Naive thymus-derived CD4-positive, alpha-beta T cell (primary cell): Measurements from ENCODE around the gene ITPR2. TPM values are rescaled to one million over a fixed set of nuclear protein-coding genes. Genes with fewer than 3 reads are reported as not detected.

Experiments used
- ATAC-seq: fragments of 150-1000 bp; cut with Tn5 transposase; 2 replicates; pipeline ENCODE4 v1.10.0; 2021; ENCODE audit warnings: mild to moderate bottlenecking, moderate library complexity
- CTCF ChIA-PET: fragments of 350-600 bp; sonication (Branson Sonifier 250); formaldehyde crosslinking; loops from one replicate; lab custom pipeline; 2021; ENCODE audit warnings: antibody characterized with exemption; lab: Charles Lee
- POLR2A ChIA-PET: fragments of 350-600 bp; sonication (Branson Sonifier 250); formaldehyde crosslinking; loops from one replicate; lab custom pipeline; 2021; ENCODE audit warnings: antibody characterized with exemption, inconsistent platforms; lab: Charles Lee
- DNase-seq, 9 donors: peaks; one replicate each; pipeline versions ENCODE4 v3.0.0 to v3.0.0-alpha.2; 2020 to 2022; ENCODE audit warnings: mixed read lengths in 1 of 9
- H3K27ac ChIP-seq: one replicate; pipeline ENCODE4 v1.7.0; 2013; ENCODE audit warnings: mild to moderate bottlenecking, low read depth, low read length, moderate library complexity
- H3K27me3 ChIP-seq, 2 donors: one replicate each; pipeline ENCODE4 v1.7.0; 2013; ENCODE audit warnings: low read length in 2 of 2, mild to moderate bottlenecking in 2 of 2, moderate library complexity in 2 of 2; ENCODE audit not compliant: control insufficient read depth in 2 of 2, insufficient read depth in 2 of 2
- H3K36me3 ChIP-seq, 3 experiments: 1 replicate in 2 of 3; 2 replicates in 1 of 3; pipeline ENCODE4 v1.7.0; 2013; ENCODE audit warnings: low read length in 3 of 3, mild to moderate bottlenecking in 3 of 3, moderate library complexity in 1 of 3; ENCODE audit not compliant: insufficient read depth in 3 of 3, control insufficient read depth in 2 of 3
- H3K4me1 ChIP-seq, 2 donors: one replicate each; pipeline ENCODE4 v1.7.0; 2013; ENCODE audit warnings: low read length in 2 of 2, mild to moderate bottlenecking in 2 of 2, moderate library complexity in 1 of 2; ENCODE audit not compliant: control insufficient read depth in 2 of 2, insufficient read depth in 2 of 2
- H3K4me3 ChIP-seq: 2 replicates; pipeline ENCODE4 v1.7.0; 2013; ENCODE audit warnings: mild to moderate bottlenecking, low read length
- H3K9me3 ChIP-seq, 3 experiments: 1 replicate in 2 of 3; 2 replicates in 1 of 3; pipeline ENCODE4 v1.7.0; 2013; ENCODE audit warnings: low read length in 3 of 3; ENCODE audit not compliant: control insufficient read depth in 2 of 3
- H3K27ac Mint-ChIP-seq, 9 donors: one replicate each; pipeline ENCODE4 v1.8.0; 2020 to 2022; ENCODE audit warnings: mixed read lengths in 9 of 9, mild to moderate bottlenecking in 8 of 9, moderate library complexity in 5 of 9, inconsistent platforms in 2 of 9
- H3K27me3 Mint-ChIP-seq, 5 donors: one replicate each; pipeline ENCODE4 v1.8.0; 2021 to 2022; ENCODE audit warnings: mixed read lengths in 5 of 5, mild to moderate bottlenecking in 1 of 5
- H3K36me3 Mint-ChIP-seq, 5 donors: one replicate each; pipeline ENCODE4 v1.8.0; 2020 to 2022; ENCODE audit warnings: mixed read lengths in 5 of 5, mild to moderate bottlenecking in 3 of 5, inconsistent platforms in 1 of 5
- H3K4me1 Mint-ChIP-seq, 7 donors: one replicate each; pipeline ENCODE4 v1.8.0; 2020 to 2022; ENCODE audit warnings: mixed read lengths in 7 of 7, mild to moderate bottlenecking in 3 of 7, inconsistent platforms in 1 of 7
- H3K4me3 Mint-ChIP-seq, 10 donors: one replicate each; pipeline ENCODE4 v1.8.0; 2020 to 2022; ENCODE audit warnings: mild to moderate bottlenecking in 10 of 10, mixed read lengths in 10 of 10, moderate library complexity in 6 of 10, inconsistent platforms in 2 of 10
- H3K9me3 Mint-ChIP-seq, 11 donors: one replicate each; pipeline ENCODE4 v1.8.0; 2020 to 2022; ENCODE audit warnings: mixed read lengths in 11 of 11, mild to moderate bottlenecking in 4 of 11, inconsistent platforms in 1 of 11, moderate library complexity in 1 of 11
- intact Hi-C, 2 donors: fragments of 100-400 bp; cut with micrococcal nuclease; formaldehyde crosslinking; loops; one replicate each; pipeline ENCODE4 v1.15.1; 2023
- polyA plus RNA-seq, 2 donors: library from polyadenylated mRNA; unstranded; fragments of 300-500 nt; fragmentation: Illumina TruSeq; gene quantifications; one replicate each; pipeline ENCODE4 v1.2.3, GENCODE V29; 2021
- total RNA-seq, 6 experiments: library from RNA in 5 of 6; stranded (reverse) in 5 of 6; gene quantifications; 1 replicate in 5 of 6; 2 replicates in 1 of 6; pipeline ENCODE4 v1.2.3 and lab custom pipeline; 2021 to 2026

The ITPR2 gene
- total and polyA plus RNA-seq, 7 experiments from 2014 or later: 11.3 to 71.5 (median 51.4) TPM

DNA sequence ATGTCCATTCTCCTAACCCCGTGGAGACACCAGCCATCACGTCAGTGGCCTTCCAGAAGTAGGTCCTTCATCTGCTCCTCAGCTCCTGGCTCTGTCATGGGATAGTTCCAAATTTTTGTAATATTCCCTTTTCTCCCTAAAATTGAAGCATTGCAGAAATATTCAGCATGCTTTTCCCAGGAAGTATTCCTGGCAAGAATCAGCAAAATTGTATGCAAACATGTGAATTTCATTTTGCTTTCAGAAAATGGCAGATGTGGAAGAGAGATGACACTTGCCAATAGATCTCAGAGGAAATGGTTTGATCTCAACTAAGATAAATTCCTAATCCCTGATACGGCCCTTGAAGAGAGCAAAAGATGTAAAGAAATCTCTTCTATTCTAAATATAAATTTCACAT lies 298.9 kb downstream of the ITPR2 start:
- Histone ChIP-seq H3K4me1 (no peaks in the 10 kb centered on the region), H3K27me3 (no peaks in the 10 kb centered on the region), H3K36me3 (peaks cover 0 to 5% (median 0%) of the 10 kb centered on the region in 3 experiments), H3K9me3 (no peaks in the 10 kb centered on the region), H3K27ac (no peak overlapping the region), H3K4me3 (no peak overlapping the region)
- CTCF ChIA-PET: no interaction called here
- POLR2A ChIA-PET: no interaction called here
- intact Hi-C loops: no loop called here
- Mint-ChIP-seq H3K27ac (no peak overlapping the region), H3K36me3 (peaks cover 15 to 73% (median 61%) of the 10 kb centered on the region in 5 donors), H3K27me3 (no peaks in the 10 kb centered on the region), H3K9me3 (peaks cover 0 to 9% (median 5%) of the 10 kb centered on the region in 11 donors), H3K4me3 (no peak overlapping the region), H3K4me1 (peaks cover 0 to 3% (median 0%) of the 10 kb centered on the region in 7 donors)
- ATAC-seq: no peak
- DNase-seq: no peak

DNA sequence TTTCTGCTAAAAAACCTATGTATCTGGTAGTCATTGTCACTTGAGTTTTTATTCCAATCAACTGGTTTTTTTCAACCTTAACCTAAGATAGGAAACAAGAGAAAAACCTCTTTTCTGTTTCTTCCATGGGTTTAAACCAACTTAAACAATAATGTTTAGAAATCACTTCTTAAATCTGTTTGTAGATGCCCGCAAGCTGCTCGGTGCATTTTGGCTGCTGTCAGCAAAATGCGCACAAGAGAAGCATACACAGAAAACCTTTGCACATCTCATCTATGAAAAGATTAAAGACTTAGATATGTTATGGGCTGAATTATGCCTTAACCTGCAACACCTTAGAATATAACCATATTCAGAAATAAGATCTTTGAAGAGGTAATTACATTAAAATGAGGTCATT lies 299.8 kb downstream of the ITPR2 start:
- ChIA-PET POLR2A (no interaction called here), CTCF (no interaction called here)
- Histone ChIP-seq H3K36me3 (peaks cover 0 to 10% (median 0%) of the 10 kb centered on the region in 3 experiments), H3K27ac (no peak overlapping the region), H3K27me3 (no peaks in the 10 kb centered on the region), H3K4me1 (no peaks in the 10 kb centered on the region), H3K9me3 (no peaks in the 10 kb centered on the region), H3K4me3 (no peak overlapping the region)
- Mint-ChIP-seq H3K4me1 (peaks cover 0 to 3% (median 0%) of the 10 kb centered on the region in 7 donors), H3K27me3 (no peaks in the 10 kb centered on the region), H3K36me3 (peaks cover 19 to 76% (median 64%) of the 10 kb centered on the region in 5 donors), H3K4me3 (no peak overlapping the region), H3K27ac (no peak overlapping the region), H3K9me3 (peaks cover 3 to 18% (median 10%) of the 10 kb centered on the region in 11 donors)
- DNase-seq (no peak), ATAC-seq (no peak)
- intact Hi-C loops: no loop called here

DNA sequence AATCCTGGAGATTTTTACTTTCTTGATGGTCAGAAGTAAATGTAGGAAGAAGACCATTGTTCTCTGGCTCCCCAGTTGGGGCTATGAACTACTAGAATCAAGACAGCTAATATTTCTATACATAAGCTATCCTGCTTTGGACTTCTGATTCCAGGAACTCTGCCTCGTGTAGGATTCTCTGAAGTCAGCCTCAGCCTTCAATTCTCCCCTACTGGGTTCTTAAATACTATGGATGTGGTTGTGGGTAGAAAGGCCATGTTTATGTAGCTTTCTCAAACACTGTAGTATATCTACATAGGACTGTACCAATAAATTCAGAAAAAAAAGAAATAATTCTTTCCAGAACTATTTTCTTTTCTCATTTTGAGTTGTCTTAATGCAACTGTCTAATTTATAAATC lies 302.5 kb downstream of the ITPR2 start:
- CTCF ChIA-PET: no interaction called here
- H3K27me3 ChIP-seq: no peaks in the 10 kb centered on the region
- H3K4me3 ChIP-seq: no peak overlapping the region
- Mint-ChIP-seq H3K4me3 (no peak overlapping the region), H3K27me3 (no peaks in the 10 kb centered on the region), H3K36me3 (peaks cover 25 to 73% (median 67%) of the 10 kb centered on the region in 5 donors), H3K4me1 (peaks cover 0 to 2% (median 0%) of the 10 kb centered on the region in 7 donors), H3K9me3 (peaks cover 11 to 38% (median 20%) of the 10 kb centered on the region in 11 donors), H3K27ac (no peak overlapping the region)
- POLR2A ChIA-PET: no interaction called here
- H3K4me1 ChIP-seq: no peaks in the 10 kb centered on the region
- H3K27ac ChIP-seq: no peak overlapping the region
- intact Hi-C loops: no loop called here
- peaks cover 0 to 8% (median 0%) of the 10 kb centered on the region in 3 experiments for H3K36me3 ChIP-seq
- DNase-seq (no peak), ATAC-seq (no peak)
- H3K9me3 ChIP-seq: peaks cover 0 to 9% (median 3%) of the 10 kb centered on the region in 3 experiments

DNA sequence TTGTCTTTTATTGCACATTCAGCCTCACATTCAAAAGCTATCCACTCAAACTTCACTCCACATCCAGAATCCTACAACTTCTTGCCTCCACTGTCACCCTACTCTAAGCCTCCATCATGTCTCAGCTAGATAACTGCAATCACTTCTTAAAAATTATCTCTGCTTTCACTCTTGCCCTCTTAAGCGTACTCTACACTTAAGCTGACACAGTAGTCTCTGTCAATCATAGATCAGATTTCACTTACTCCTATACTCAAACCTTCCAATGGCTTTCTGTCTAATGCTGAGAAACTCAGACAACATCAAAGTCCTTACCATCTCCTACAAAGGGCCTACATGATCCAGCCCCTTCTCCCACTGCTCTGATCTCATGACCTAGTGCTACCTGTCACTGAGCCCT lies 304.1 kb downstream of the ITPR2 start:
- DNase-seq: no peak
- CTCF ChIA-PET: no interaction called here
- intact Hi-C loops: loop anchor here in 1 of 2 donors (10.0 kb wide), 1 partner anchor 414 kb away; no protein-coding TSS in a partner anchor
- ATAC-seq: no peak
- POLR2A ChIA-PET: no interaction called here
- Histone ChIP-seq H3K36me3 (peaks cover 0 to 8% (median 0%) of the 10 kb centered on the region in 3 experiments), H3K4me3 (no peak overlapping the region), H3K4me1 (no peaks in the 10 kb centered on the region), H3K9me3 (peaks cover 0 to 9% (median 3%) of the 10 kb centered on the region in 3 experiments), H3K27ac (no peak overlapping the region), H3K27me3 (no peaks in the 10 kb centered on the region)
- Mint-ChIP-seq H3K27ac (peak overlapping the region in 1 of 9 donors; percentile 43), H3K9me3 (peaks cover 12 to 45% (median 21%) of the 10 kb centered on the region in 11 donors), H3K27me3 (no peaks in the 10 kb centered on the region), H3K36me3 (peaks cover 28 to 74% (median 62%) of the 10 kb centered on the region in 5 donors), H3K4me1 (peaks cover 0 to 2% (median 0%) of the 10 kb centered on the region in 7 donors), H3K4me3 (no peak overlapping the region)

DNA sequence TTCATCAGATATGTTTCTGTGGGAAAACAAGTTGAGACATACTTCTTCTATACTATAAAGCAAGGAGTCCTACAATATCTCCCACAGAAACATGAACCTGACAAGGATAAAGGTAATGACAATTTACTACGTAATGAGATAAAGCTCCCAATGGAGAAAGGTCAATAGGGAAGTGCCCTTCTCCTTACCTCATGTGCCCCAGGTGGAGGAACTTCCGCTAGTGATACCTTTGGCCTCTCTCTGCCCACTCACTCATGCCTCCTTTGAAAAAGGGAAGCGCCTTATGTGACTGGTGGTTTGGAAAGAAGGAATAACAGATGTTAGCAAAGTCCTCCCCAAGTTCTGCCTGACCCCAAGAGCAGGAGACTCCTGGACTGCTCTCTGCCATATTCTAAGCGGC lies 305.3 kb downstream of the ITPR2 start:
- DNase-seq (no peak), ATAC-seq (no peak)
- Mint-ChIP-seq H3K36me3 (peaks cover 33 to 68% (median 62%) of the 10 kb centered on the region in 5 donors), H3K27me3 (no peaks in the 10 kb centered on the region), H3K4me1 (peaks cover 0 to 9% (median 6%) of the 10 kb centered on the region in 7 donors), H3K4me3 (no peak overlapping the region), H3K27ac (no peak overlapping the region), H3K9me3 (peaks cover 12 to 45% (median 21%) of the 10 kb centered on the region in 11 donors)
- no peak overlapping the region for H3K27ac ChIP-seq
- H3K4me1 ChIP-seq: no peaks in the 10 kb centered on the region
- ChIA-PET POLR2A (no interaction called here), CTCF (no interaction called here)
- H3K9me3 ChIP-seq: peaks cover 0 to 9% (median 3%) of the 10 kb centered on the region in 3 experiments
- no peak overlapping the region for H3K4me3 ChIP-seq
- intact Hi-C loops: loop anchor here in 1 of 2 donors (10.0 kb wide), 1 partner anchor 413 kb away; no protein-coding TSS in a partner anchor
- H3K36me3 ChIP-seq: peaks cover 0 to 8% (median 0%) of the 10 kb centered on the region in 3 experiments
- H3K27me3 ChIP-seq: no peaks in the 10 kb centered on the region

DNA sequence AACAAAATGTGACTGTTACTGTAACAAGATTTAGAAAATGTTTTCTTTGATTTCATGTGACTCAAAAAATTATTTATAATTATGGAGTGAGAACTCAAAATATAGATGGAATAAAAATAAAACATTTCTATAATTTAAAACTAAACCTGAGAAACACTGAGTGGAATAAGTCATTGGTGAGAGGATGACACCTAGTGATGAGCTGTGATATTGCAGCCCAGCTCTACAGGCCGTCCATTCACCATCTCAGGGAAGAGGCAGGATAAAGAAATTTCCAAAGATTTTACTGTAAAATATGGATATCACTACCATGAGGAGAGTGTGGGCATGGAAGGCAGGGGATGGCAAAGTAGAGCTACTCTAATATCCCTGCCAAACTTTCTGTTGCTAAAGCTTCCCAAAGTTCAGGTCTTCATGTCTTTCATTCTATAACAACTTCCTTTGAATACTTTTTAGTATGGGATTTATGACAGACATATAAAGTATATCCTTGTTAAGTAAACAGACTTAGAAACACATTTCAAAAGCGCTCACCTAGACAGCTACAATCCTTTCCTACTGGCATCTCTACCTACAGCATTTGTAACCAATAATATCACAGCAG lies 308.0 kb downstream of the ITPR2 start:
- peaks cover 0 to 8% (median 0%) of the 10 kb centered on the region in 3 experiments for H3K36me3 ChIP-seq
- Mint-ChIP-seq H3K9me3 (peaks cover 13 to 49% (median 24%) of the 10 kb centered on the region in 11 donors), H3K27me3 (no peaks in the 10 kb centered on the region), H3K4me1 (peaks cover 8 to 23% (median 18%) of the 10 kb centered on the region in 7 donors), H3K36me3 (peaks cover 32 to 61% (median 52%) of the 10 kb centered on the region in 5 donors), H3K4me3 (no peak overlapping the region), H3K27ac (no peak overlapping the region)
- POLR2A ChIA-PET: no interaction called here
- CTCF ChIA-PET: interaction anchor here (0.6 to 1.4 kb wide), 2 partner anchors 314 to 428 kb away, joined by 3 to 4 read pairs; no protein-coding TSS in a partner anchor
- no peak for DNase-seq
- no peak overlapping the region for H3K27ac ChIP-seq
- intact Hi-C loops: loop anchor here (1.0 to 10.0 kb wide), 2 partner anchors 410 to 428 kb away; no protein-coding TSS in a partner anchor
- peak; percentile 38 for ATAC-seq
- no peaks in the 10 kb centered on the region for H3K4me1 ChIP-seq
- no peaks in the 10 kb centered on the region for H3K27me3 ChIP-seq
- no peak overlapping the region for H3K4me3 ChIP-seq
- peaks cover 0 to 9% (median 3%) of the 10 kb centered on the region in 3 experiments for H3K9me3 ChIP-seq
